Stomach smooth muscle (tissue), 2 donors: Measurements from ENCODE around the gene TOP1.

Experiments used
- H3K27ac ChIP-seq: one replicate; pipeline ENCODE4 v1.7.0; 2013; ENCODE audit warnings: mild to moderate bottlenecking, low read length, inconsistent platforms
- H3K27me3 ChIP-seq, 2 donors: one replicate each; pipeline ENCODE4 v1.7.0; 2013; ENCODE audit warnings: low read length in 2 of 2; ENCODE audit not compliant: insufficient read depth in 2 of 2, control insufficient read depth in 1 of 2
- H3K36me3 ChIP-seq, 2 donors: one replicate each; pipeline ENCODE4 v1.7.0; 2013; ENCODE audit warnings: low read length in 2 of 2; ENCODE audit not compliant: control insufficient read depth in 2 of 2, insufficient read depth in 2 of 2
- H3K4me1 ChIP-seq: one replicate; pipeline ENCODE4 v1.7.0; 2013; ENCODE audit warnings: low read length; ENCODE audit not compliant: control insufficient read depth, insufficient read depth
- H3K4me3 ChIP-seq, 2 donors: one replicate each; pipeline ENCODE4 v1.7.0; 2013; ENCODE audit warnings: low read length in 2 of 2
- H3K9ac ChIP-seq, 2 donors: one replicate each; pipeline ENCODE4 v1.7.0; 2013; ENCODE audit warnings: low read length in 2 of 2, mild to moderate bottlenecking in 1 of 2
- H3K9me3 ChIP-seq, 2 donors: one replicate each; pipeline ENCODE4 v1.7.0; 2013; ENCODE audit warnings: low read length in 2 of 2; ENCODE audit not compliant: control insufficient read depth in 2 of 2
- donor health status: healthy.
- donor health status: Pancreatic carcinoma.

Gene TOP1

DNA sequence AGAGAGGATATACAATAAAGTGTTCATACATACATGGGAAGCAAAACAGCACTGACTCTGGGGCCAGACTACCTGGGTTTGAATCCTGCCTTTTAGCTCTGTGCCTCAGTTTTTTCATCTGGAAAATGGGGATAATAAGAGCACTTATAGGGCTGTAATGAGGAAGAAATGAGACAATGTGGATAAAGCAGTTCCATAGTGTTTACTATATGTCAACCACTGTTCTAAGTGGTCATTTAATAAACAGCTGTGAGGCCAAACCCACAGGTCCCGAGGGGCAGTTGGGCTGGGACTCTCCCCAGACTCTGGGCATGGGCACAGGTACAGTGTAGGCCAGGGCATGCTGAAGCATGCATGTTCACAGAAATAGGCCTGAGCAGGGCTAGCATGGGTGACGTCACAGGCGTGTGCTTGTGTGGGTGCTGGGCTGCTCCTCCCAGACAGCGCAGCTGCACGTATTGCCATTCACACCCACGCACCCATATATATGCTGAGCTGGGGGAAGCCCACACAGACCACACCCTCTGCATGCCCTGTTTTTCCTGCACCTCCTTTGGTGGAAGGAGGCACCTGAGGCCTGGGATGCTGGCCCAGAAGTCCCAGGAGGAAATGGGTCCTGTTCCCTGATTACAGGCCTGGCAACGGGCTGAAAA lies 105.2 kb downstream of the TOP1 start:
- Histone ChIP-seq H3K27ac (no peak overlapping the region), H3K4me3 (no peak overlapping the region), H3K4me1 (peaks cover 15% of the 10 kb centered on the region), H3K9ac (no peak overlapping the region), H3K27me3 (no peaks in the 10 kb centered on the region), H3K9me3 (no peaks in the 10 kb centered on the region), H3K36me3 (no peaks in the 10 kb centered on the region)

DNA sequence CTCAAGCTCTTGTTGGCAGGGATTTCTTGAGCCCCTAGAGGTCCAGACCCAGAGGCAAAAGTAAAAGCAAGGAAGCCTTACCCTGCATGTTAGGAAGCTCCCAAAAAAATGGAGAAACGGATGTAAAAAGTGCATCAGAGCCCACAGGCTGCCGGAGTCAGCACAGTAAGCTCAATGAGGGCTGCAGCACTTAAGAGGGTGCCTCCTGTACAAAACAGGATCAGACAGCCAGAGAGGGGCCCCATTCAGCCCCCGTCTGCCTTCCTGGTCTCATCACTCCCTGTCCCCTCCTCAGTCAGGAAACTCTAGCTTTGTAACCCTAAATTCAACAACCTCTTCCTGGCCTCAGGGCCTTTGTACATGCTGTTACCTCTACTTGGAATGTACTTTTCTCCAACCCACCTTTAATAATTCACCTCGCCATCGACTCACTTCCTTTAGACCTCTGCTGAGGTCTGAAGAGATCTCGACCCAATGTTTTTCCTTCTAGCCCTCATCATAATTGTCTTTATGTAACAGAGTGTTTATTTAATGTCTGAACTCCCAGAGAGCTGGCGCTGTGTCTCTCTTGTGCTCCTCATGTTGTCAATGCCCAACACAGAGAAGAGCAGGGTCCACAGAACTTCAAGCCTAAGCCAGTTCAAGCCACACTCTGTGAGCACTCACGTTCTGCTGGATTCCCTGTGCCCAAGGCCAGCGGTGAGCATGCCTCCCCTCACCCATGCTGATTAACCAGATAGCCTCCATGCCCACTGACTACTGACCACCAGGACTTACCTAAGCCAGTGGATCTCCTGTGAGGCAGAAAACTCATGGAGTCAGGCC lies 106.0 kb downstream of the TOP1 start:
- Histone ChIP-seq H3K36me3 (no peaks in the 10 kb centered on the region), H3K4me3 (no peak overlapping the region), H3K9me3 (no peaks in the 10 kb centered on the region), H3K9ac (peak overlapping the region in 1 of 2 donors; percentile 21), H3K4me1 (peaks cover 23% of the 10 kb centered on the region), H3K27me3 (no peaks in the 10 kb centered on the region), H3K27ac (no peak overlapping the region)

DNA sequence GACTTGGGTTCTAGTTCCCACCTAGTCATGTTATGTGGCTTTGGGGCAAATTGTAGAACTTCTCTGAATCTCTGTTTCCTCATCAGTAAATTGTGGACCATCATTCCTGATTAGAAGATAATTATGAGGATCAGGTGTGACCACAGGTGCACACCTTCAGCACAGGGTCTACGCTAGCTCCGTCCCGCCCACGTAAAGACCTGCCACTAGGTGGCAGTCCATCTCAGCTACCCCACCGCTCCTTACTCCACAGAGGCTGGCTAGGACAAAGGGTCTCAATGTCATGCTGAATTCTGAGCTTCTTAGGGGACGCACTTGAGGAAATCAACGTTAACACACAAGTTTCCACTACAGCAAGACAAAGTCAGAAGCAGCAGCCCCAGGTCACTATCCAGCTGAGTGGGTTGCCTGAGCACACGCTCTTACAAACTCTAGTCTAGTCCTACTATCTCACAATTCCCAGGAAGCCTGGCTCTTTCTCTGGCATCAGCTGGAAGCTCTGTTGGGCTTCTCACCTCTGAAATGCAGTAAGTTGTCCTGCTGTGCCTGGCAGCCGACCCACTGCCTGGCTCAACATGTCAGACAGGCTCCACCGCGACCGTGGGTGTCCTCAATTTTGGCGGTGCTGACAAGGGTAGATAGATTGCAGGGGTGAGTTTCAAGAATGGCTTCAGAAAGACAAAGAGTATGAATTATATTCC lies 106.7 kb downstream of the TOP1 start:
- Histone ChIP-seq H3K4me1 (peaks cover 30% of the 10 kb centered on the region), H3K27ac (no peak overlapping the region)

DNA sequence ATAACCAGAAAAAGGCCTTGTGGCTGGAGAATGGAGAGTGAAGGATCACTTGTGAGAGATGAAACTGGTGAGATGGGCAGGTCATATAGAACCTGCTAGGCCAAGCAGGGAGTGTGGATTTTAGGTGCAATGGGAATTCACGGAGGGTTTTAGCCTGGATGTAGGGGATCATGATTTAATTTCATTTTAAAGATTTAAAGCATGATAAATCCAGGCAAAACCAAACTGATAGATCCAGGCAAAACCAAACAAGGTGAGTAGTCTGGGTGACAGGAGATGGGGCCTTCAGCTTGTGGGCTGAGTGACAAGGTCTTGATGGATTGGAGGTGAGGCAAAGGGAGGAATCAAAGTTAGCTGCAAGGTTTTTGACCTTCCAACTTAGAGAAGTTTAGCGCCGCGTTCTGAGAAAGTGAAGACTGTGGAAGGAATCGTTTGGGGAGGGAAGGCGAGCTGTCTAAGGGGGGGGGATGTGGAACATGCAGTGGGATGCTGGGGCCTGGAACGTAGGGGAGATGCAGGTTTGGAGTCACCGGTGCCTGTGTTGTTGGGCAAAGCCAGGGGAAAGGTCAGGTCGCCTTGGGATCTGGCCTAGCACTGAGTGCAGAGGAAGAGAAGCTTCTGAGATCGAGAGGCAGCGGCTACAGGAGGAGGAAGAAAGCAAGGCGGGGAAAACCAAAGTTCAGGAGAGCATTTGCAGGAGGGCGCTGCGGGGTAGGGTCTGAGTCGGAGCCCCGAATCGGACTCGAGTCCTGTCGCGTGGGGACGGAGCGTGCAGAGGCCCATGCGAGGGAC lies 107.5 kb downstream of the TOP1 start:
- Histone ChIP-seq H3K4me1 (peaks cover 38% of the 10 kb centered on the region), H3K27ac (peak overlapping the region; percentile 60), H3K9me3 (no peaks in the 10 kb centered on the region)

More for the DNA sequence above, 106.7 kb downstream of the TOP1 start:
- H3K4me3 ChIP-seq: no peak overlapping the region
- no peaks in the 10 kb centered on the region for H3K9me3 ChIP-seq
- H3K27me3 ChIP-seq: no peaks in the 10 kb centered on the region
- H3K9ac ChIP-seq: peak overlapping the region in 1 of 2 donors; percentile 21
- no peaks in the 10 kb centered on the region for H3K36me3 ChIP-seq

DNA sequence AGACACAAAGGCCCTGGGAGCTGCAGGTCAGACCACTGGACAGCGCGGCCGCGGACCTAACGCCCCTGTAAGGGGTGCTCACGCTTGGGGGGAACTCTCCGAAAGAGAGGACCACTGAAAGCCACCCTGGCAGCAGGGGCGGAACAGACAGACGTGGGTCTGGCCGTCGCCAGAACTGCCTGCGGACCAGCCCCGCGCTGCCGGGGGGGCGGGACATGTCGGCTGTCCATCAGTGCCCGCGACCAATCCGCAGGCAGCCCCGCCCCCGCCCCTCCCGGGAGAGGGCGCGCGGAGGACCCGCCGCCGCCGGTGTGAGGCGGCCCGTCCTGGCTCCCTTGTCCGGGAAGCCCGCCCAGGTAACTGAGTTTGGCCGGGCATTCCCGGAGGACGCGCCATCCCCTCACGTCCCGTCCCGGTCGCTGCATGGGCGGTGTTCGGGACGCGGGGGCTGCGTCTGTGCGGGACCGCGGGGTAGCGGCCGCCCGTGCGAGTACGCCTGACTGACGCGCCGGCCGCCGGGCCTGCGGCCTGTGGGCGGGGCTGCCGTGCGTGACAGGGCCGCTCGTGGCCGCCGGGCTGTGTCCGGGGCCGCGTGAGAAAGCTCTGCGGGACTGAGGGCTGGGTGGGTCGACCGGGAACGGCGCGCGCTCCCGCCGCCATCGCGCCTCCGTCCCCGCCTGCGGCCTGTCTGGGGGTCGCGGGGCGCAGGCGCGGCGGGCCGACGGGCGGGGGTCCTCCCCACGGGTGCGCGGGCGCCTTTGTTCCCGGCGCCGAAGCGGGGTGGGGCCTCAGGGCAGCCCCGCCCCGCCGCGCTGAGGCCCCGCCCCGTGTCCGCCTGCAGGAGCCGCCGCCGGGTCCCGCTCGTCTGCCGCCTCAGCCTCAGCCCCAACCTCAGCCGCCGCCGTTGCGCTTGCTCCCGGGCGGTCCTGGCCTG lies 108.3 kb downstream of the TOP1 start, which contains the start of gene PLCG1:
PLCG1 (plus strand) TSS at position 864 of the 934 bp plus-strand sequence. CDS start 99 bp downstream, outside the sequence.
- H3K4me1 ChIP-seq: peaks cover 45% of the 10 kb centered on the region
- no peaks in the 10 kb centered on the region for H3K36me3 ChIP-seq
- peak within 1 kb of the TSS; percentile 74 to 84 for H3K4me3 ChIP-seq
- H3K9me3 ChIP-seq: no peaks in the 10 kb centered on the region
- H3K9ac ChIP-seq: peak within 1 kb of the TSS; percentile 83 to 85
- no peaks in the 10 kb centered on the region for H3K27me3 ChIP-seq
- H3K27ac ChIP-seq: peak within 1 kb of the TSS; percentile 84

More for the DNA sequence above, 107.5 kb downstream of the TOP1 start:
- Histone ChIP-seq H3K36me3 (no peaks in the 10 kb centered on the region), H3K4me3 (peak overlapping the region; percentile 68 to 84), H3K9ac (peak overlapping the region; percentile 73 to 76), H3K27me3 (no peaks in the 10 kb centered on the region)

DNA sequence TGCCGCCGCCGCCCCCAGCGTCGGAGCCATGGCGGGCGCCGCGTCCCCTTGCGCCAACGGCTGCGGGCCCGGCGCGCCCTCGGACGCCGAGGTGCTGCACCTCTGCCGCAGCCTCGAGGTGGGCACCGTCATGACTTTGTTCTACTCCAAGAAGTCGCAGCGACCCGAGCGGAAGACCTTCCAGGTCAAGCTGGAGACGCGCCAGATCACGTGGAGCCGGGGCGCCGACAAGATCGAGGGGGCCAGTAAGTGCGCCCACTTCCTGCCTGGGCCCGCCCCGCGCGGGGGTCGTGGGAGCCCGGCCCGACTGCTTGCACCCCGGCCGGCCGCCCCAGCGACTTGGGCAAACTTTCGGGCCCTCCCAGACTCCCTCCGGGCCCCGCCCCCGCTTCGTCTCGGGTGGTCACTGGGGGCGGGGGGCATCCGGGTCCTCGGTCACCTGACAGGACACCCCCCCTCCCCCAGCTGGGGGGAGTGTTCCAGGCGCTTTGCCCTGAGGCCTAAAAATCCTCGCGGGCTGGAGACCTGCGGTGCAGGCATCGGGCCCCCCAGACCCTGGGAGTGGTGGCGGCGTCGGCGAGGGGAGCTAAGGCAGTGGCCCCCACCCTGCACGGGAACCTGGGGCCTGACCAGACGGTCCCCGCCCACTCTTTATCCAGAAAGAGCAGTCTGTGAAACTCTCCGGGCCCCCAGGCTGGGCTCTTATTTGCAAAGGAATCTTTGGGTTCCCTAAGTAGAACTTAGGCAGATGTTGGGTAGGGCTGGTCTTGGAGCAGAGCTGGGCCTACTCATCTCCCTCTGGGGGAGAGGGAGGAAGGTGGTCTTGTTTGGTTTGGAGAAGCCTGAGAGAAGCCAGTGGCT lies 109.2 kb downstream of the TOP1 start:
- Histone ChIP-seq H3K4me1 (peaks cover 52% of the 10 kb centered on the region), H3K27ac (peak overlapping the region; percentile 76), H3K4me3 (peak overlapping the region; percentile 74 to 84)

DNA sequence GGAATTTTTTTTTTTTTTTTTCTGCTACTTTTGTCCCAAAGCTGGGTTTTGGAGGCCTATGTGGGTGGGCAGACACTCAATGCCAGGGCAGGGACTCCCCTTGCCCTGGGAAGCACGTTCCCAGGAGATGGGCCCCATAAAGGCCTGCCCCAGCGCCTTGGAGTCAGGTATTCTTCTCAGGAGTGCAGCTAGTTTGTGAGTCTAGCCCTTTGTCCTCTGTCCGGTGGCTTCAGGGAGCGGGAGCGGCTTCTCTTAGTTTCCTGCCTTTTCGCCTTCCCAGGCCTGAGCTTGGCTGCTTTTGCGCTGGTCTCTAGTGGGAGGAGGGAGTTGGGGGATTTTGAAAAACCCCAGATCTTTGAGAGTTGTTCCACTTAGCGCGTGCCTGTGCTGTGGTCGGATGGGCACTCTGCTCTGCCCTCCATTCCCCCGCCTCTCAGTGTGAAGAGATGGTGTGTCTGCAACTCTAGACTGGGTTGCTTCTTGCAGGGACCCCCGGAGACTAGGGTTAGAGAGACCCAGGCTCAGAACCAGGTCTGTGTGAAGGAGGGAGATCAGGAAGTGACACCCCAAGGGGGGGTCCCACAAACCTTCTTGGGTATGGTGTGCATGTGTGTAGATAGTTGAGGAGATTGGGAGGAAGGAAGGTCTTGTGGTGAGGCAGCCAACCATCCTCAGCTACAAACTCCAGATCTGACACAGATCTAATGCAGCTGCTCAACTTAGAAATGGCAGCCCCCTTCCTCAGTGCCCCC lies 110.0 kb downstream of the TOP1 start:
- H3K4me3 ChIP-seq: peak overlapping the region; percentile 74 to 84
- H3K27me3 ChIP-seq: no peaks in the 10 kb centered on the region
- no peaks in the 10 kb centered on the region for H3K36me3 ChIP-seq
- peaks cover 57% of the 10 kb centered on the region for H3K4me1 ChIP-seq
- no peaks in the 10 kb centered on the region for H3K9me3 ChIP-seq
- peak overlapping the region; percentile 83 to 85 for H3K9ac ChIP-seq
- H3K27ac ChIP-seq: peak overlapping the region; percentile 76

More for the DNA sequence above, 109.2 kb downstream of the TOP1 start:
- no peaks in the 10 kb centered on the region for H3K36me3 ChIP-seq
- H3K9me3 ChIP-seq: no peaks in the 10 kb centered on the region
- H3K27me3 ChIP-seq: no peaks in the 10 kb centered on the region
- peak overlapping the region; percentile 83 to 85 for H3K9ac ChIP-seq

DNA sequence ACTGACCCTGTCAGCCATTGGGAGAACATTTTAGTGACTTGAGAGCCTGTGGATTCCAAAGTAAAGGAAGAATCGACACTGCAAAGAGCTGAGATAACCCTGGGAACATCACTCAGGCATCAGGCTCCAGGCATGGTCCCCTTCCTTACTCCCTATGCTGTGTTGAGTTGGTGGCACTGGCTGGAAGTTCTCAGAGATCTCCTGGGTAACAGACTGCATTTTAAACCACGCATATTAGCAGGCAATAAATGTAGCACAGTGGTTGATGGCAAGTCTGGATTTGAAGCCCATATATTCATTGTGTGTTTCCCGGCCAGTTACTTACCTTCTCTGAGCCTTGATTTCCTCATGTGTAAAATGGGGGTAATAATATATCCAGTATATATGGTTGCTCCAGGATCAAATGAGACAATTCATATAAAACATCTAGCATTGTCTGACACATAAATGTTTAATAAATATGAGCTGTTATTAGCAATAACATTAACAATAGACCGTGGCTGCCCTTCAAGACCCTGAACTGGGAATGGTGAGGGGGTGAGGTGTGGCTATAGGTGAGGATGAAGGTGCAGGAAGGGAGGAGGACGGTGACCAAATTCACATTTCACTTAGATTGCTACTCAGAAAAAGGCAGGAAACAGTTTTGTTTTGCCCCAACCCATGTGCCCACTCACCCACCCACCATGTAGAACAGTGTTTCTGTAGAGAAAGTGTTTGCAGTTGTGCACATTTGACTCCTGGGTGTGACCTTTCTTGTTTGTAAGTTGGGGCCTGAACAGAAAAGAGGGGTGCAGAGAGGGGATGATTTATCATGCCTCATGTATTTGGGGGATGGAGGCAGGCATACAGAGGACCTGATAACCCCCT lies 110.8 kb downstream of the TOP1 start:
- peak overlapping the region; percentile 74 to 84 for H3K4me3 ChIP-seq
- no peaks in the 10 kb centered on the region for H3K27me3 ChIP-seq
- peaks cover 59% of the 10 kb centered on the region for H3K4me1 ChIP-seq
- H3K36me3 ChIP-seq: peaks cover 0 to 3% of the 10 kb centered on the region in 2 donors
- H3K27ac ChIP-seq: peak overlapping the region; percentile 76
- no peaks in the 10 kb centered on the region for H3K9me3 ChIP-seq
- peak overlapping the region in 1 of 2 donors; percentile 83 for H3K9ac ChIP-seq
